Measurements from ENCODE around the gene LIPE.

LIPE gene

GRCh38 chr19:42394751-42395150 lies 32.4 kb downstream of the LIPE start:
- no peak overlapping the region for H3K4me3 ChIP-seq (ENCODE audit: low read length)
- peaks cover 9% of the 10 kb centered on the region for H3K27me3 ChIP-seq (ENCODE audit: control insufficient read depth, insufficient read depth, low read length)
- H3K4me1 ChIP-seq (ENCODE audit: control insufficient read depth, low read depth, low read length): no peaks in the 10 kb centered on the region
- H3K36me3 ChIP-seq (ENCODE audit: control insufficient read depth, low read depth, low read length): no peaks in the 10 kb centered on the region
- no peak overlapping the region for H3K27ac ChIP-seq (ENCODE audit: low read length)
- no peak overlapping the region for H3K9ac ChIP-seq (ENCODE audit: low read length)
- no peaks in the 10 kb centered on the region for H3K9me3 ChIP-seq (ENCODE audit: control insufficient read depth, low read depth, low read length)

GRCh38 chr19:42392165-42392564 lies 35.0 kb downstream of the LIPE start:
- no peak overlapping the region for H3K4me3 ChIP-seq (ENCODE audit: low read length)
- no peak overlapping the region for H3K27ac ChIP-seq (ENCODE audit: low read length)
- no peaks in the 10 kb centered on the region for H3K9me3 ChIP-seq (ENCODE audit: control insufficient read depth, low read depth, low read length)
- no peaks in the 10 kb centered on the region for H3K36me3 ChIP-seq (ENCODE audit: control insufficient read depth, low read depth, low read length)
- H3K27me3 ChIP-seq (ENCODE audit: control insufficient read depth, insufficient read depth, low read length): peaks cover 14% of the 10 kb centered on the region
- H3K4me1 ChIP-seq (ENCODE audit: control insufficient read depth, low read depth, low read length): no peaks in the 10 kb centered on the region
- H3K9ac ChIP-seq (ENCODE audit: low read length): no peak overlapping the region

GRCh38 chr19:42389899-42390298 lies 37.3 kb downstream of the LIPE start, which contains the start of gene CNFN:
TSS of gene CNFN (minus strand) at chr19:42390297. CDS start at chr19:42389037, 1,260 bp downstream.
- H3K36me3 ChIP-seq (ENCODE audit: control insufficient read depth, low read depth, low read length): no peaks in the 10 kb centered on the region
- no peaks in the 10 kb centered on the region for H3K9me3 ChIP-seq (ENCODE audit: control insufficient read depth, low read depth, low read length)
- no peak within 1 kb of the TSS for H3K9ac ChIP-seq (ENCODE audit: low read length)
- H3K4me3 ChIP-seq (ENCODE audit: low read length): no peak within 1 kb of the TSS
- H3K27me3 ChIP-seq (ENCODE audit: control insufficient read depth, insufficient read depth, low read length): peaks cover 14% of the 10 kb centered on the region
- H3K27ac ChIP-seq (ENCODE audit: low read length): no peak within 1 kb of the TSS
- H3K4me1 ChIP-seq (ENCODE audit: control insufficient read depth, low read depth, low read length): no peaks in the 10 kb centered on the region

- H3K9me3 ChIP-seq (ENCODE audit: control insufficient read depth, low read depth, low read length): no peaks in the 10 kb centered on the region
Observed at GRCh38 chr19:42388851-42389489, 38.2 kb downstream of the LIPE start.

GRCh38 chr19:42386974-42387707 lies 40.0 kb downstream of the LIPE start:
- no peaks in the 10 kb centered on the region for H3K4me1 ChIP-seq (ENCODE audit: control insufficient read depth, low read depth, low read length)
- no peaks in the 10 kb centered on the region for H3K36me3 ChIP-seq (ENCODE audit: control insufficient read depth, low read depth, low read length)
- no peaks in the 10 kb centered on the region for H3K9me3 ChIP-seq (ENCODE audit: control insufficient read depth, low read depth, low read length)
- H3K4me3 ChIP-seq (ENCODE audit: low read length): peak overlapping the region; percentile 77
- H3K27me3 ChIP-seq (ENCODE audit: control insufficient read depth, insufficient read depth, low read length): peaks cover 14% of the 10 kb centered on the region
- peak overlapping the region; percentile 70 for H3K9ac ChIP-seq (ENCODE audit: low read length)
- H3K27ac ChIP-seq (ENCODE audit: low read length): no peak overlapping the region

More at GRCh38 chr19:42388851-42389489, 38.2 kb downstream of the LIPE start:
- H3K27me3 ChIP-seq (ENCODE audit: control insufficient read depth, insufficient read depth, low read length): peaks cover 14% of the 10 kb centered on the region
- H3K27ac ChIP-seq (ENCODE audit: low read length): no peak overlapping the region
- H3K4me1 ChIP-seq (ENCODE audit: control insufficient read depth, low read depth, low read length): no peaks in the 10 kb centered on the region
- no peaks in the 10 kb centered on the region for H3K36me3 ChIP-seq (ENCODE audit: control insufficient read depth, low read depth, low read length)
- H3K4me3 ChIP-seq (ENCODE audit: low read length): no peak overlapping the region
- no peak overlapping the region for H3K9ac ChIP-seq (ENCODE audit: low read length)

GRCh38 chr19:42380155-42380554 lies 47.0 kb downstream of the LIPE start:
- Histone ChIP-seq H3K4me3 (ENCODE audit: low read length) (no peak overlapping the region), H3K36me3 (ENCODE audit: control insufficient read depth, low read depth, low read length) (peaks cover 2% of the 10 kb centered on the region), H3K4me1 (ENCODE audit: control insufficient read depth, low read depth, low read length) (no peaks in the 10 kb centered on the region), H3K27me3 (ENCODE audit: control insufficient read depth, insufficient read depth, low read length) (no peaks in the 10 kb centered on the region), H3K27ac (ENCODE audit: low read length) (no peak overlapping the region), H3K9me3 (ENCODE audit: control insufficient read depth, low read depth, low read length) (no peaks in the 10 kb centered on the region), H3K9ac (ENCODE audit: low read length) (no peak overlapping the region)

GRCh38 chr19:42378225-42379215 lies 48.7 kb downstream of the LIPE start:
- H3K9me3 ChIP-seq (ENCODE audit: control insufficient read depth, low read depth, low read length): no peaks in the 10 kb centered on the region
- H3K4me3 ChIP-seq (ENCODE audit: low read length): no peak overlapping the region

GRCh38 chr19:42376177-42376555 lies 51.0 kb downstream of the LIPE start:
- H3K9me3 ChIP-seq (ENCODE audit: control insufficient read depth, low read depth, low read length): no peaks in the 10 kb centered on the region
- H3K4me1 ChIP-seq (ENCODE audit: control insufficient read depth, low read depth, low read length): peaks cover 2% of the 10 kb centered on the region
- no peak overlapping the region for H3K4me3 ChIP-seq (ENCODE audit: low read length)
- H3K9ac ChIP-seq (ENCODE audit: low read length): no peak overlapping the region
- H3K27ac ChIP-seq (ENCODE audit: low read length): no peak overlapping the region
- peaks cover 5% of the 10 kb centered on the region for H3K36me3 ChIP-seq (ENCODE audit: control insufficient read depth, low read depth, low read length)
- H3K27me3 ChIP-seq (ENCODE audit: control insufficient read depth, insufficient read depth, low read length): no peaks in the 10 kb centered on the region

More at GRCh38 chr19:42378225-42379215, 48.7 kb downstream of the LIPE start:
- Histone ChIP-seq H3K27me3 (ENCODE audit: control insufficient read depth, insufficient read depth, low read length) (no peaks in the 10 kb centered on the region), H3K36me3 (ENCODE audit: control insufficient read depth, low read depth, low read length) (peaks cover 5% of the 10 kb centered on the region), H3K9ac (ENCODE audit: low read length) (no peak overlapping the region), H3K27ac (ENCODE audit: low read length) (no peak overlapping the region), H3K4me1 (ENCODE audit: control insufficient read depth, low read depth, low read length) (no peaks in the 10 kb centered on the region)

- Histone ChIP-seq H3K9ac (ENCODE audit: low read length) (no peak overlapping the region), H3K27ac (ENCODE audit: low read length) (no peak overlapping the region), H3K27me3 (ENCODE audit: control insufficient read depth, insufficient read depth, low read length) (no peaks in the 10 kb centered on the region), H3K4me1 (ENCODE audit: control insufficient read depth, low read depth, low read length) (peaks cover 6% of the 10 kb centered on the region), H3K36me3 (ENCODE audit: control insufficient read depth, low read depth, low read length) (peaks cover 5% of the 10 kb centered on the region), H3K4me3 (ENCODE audit: low read length) (no peak overlapping the region), H3K9me3 (ENCODE audit: control insufficient read depth, low read depth, low read length) (no peaks in the 10 kb centered on the region)
Observed at GRCh38 chr19:42375415-42376176, 51.6 kb downstream of the LIPE start.

GRCh38 chr19:42374826-42375376 lies 52.3 kb downstream of the LIPE start:
- no peaks in the 10 kb centered on the region for H3K9me3 ChIP-seq (ENCODE audit: control insufficient read depth, low read depth, low read length)
- no peak overlapping the region for H3K4me3 ChIP-seq (ENCODE audit: low read length)
- H3K36me3 ChIP-seq (ENCODE audit: control insufficient read depth, low read depth, low read length): peaks cover 5% of the 10 kb centered on the region
- H3K4me1 ChIP-seq (ENCODE audit: control insufficient read depth, low read depth, low read length): peaks cover 13% of the 10 kb centered on the region
- no peak overlapping the region for H3K9ac ChIP-seq (ENCODE audit: low read length)
- no peak overlapping the region for H3K27ac ChIP-seq (ENCODE audit: low read length)
- H3K27me3 ChIP-seq (ENCODE audit: control insufficient read depth, insufficient read depth, low read length): no peaks in the 10 kb centered on the region
